ENCODE results near the gene FRMPD4.

DNA sequence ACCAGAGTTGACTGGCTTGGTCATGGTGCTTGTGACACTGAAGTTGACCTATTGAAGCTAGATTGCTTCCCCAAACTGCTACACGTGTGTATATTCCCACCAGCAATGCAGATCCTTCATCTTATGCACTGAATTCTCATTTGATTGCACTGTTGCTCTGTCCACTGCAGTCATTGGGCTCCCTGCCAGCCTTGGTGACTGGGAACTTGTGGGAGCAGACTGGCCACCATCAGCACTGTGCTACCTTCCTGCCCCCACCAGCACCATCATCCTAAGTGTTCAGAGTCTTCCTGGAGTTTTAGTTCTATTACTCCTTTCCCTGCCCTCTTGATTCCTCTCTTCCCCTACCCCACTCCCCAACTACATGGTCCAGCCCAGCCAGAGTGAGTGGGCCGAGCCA, 535.2 kb downstream of the FRMPD4 start:
- TF ChIP-seq POLR2A (IDR thresholded peaks at IDR 0.05; ENCODE audit: low read length) = no peak
- TF ChIP-seq GATA1 (IDR thresholded peaks at IDR 0.05; ENCODE audit: low read depth, low read length) = no peak
